GM19397 (cell line): ENCODE results near the gene DCAF10.
"Not testable (repeated sequence)": the region's sequence is repeated elsewhere in the genome, so short reads cannot be mapped to it uniquely, and the experiment has no call there.

Experiments used
- ATAC-seq: cut with Tn5 transposase; IDR thresholded peaks from one replicate; pipeline ENCODE4 v1.9.1; 2021; ENCODE audit warnings: mild to moderate bottlenecking, moderate library complexity; ENCODE audit not compliant: unreplicated experiment

Gene DCAF10, protein sequence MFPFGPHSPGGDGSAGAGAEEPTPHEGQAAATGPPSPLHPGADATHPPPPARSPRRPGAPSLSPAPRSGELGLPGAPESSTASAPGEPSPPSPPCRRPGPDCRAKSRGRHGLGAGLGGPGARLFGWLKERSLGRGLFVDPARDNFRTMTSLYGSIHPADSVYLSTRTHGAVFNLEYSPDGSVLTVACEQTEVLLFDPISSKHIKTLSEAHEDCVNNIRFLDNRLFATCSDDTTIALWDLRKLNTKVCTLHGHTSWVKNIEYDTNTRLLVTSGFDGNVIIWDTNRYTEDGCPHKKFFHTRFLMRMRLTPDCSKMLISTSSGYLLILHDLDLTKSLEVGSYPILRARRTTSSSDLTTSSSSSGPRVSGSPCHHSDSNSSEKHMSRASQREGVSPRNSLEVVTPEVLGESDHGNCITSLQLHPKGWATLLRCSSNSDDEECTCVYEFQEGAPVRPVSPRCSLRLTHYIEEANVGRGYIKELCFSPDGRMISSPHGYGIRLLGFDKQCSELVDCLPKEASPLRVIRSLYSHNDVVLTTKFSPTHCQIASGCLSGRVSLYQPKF

DNA sequence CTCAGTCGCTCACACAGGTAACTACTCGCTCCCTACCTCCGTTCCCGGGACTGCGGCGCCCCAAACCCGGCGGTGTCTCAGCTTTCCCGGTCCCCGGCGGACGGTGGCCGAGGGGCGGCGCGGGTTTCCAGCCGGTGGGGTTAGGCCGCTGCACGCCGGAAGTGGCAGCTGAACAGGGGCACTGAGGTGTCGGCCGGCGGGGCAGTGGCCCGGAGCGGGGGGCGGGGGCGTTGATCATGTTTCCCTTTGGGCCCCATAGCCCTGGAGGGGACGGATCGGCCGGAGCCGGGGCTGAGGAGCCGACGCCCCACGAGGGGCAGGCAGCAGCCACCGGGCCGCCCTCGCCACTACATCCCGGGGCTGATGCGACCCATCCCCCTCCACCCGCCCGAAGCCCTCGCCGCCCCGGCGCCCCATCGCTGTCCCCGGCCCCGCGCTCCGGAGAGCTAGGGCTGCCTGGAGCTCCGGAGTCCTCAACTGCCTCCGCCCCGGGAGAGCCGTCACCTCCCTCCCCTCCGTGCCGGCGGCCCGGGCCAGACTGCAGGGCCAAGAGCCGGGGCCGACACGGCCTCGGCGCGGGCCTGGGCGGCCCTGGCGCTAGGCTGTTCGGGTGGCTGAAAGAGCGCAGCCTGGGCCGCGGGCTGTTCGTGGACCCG, at the start of gene DCAF10:
DCAF10 (plus strand) TSS at position 167 of the 656 bp plus-strand sequence; CDS start at position 237, 70 bp downstream.
- peak; percentile 73 for ATAC-seq

DNA sequence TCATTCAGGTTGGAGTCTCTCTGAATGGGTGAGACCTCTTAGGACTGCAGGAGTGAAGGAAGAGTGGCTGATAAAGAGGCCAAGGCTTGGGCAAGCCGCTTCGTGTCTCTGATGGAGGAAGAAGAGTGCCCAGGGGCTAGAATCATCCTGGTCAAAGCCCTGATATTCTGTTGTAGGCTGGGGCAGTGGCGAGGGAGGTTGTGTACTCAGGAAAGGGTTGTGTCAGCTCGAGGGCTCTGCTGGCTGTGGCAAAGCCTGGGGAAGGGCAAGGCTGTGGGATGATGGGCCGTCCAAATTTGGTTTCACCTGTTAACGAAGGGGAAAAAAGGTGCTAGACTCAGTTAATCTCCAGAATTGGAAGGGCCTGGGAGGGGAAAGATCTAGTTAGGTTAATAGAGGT, 49.4 kb upstream of the DCAF10 start:
- ATAC-seq = no peak

- ATAC-seq = not testable (repeated sequence)
These were observed 48.9 kb upstream of the DCAF10 start for GRCh38 chr9:37751704-37752103.

DNA sequence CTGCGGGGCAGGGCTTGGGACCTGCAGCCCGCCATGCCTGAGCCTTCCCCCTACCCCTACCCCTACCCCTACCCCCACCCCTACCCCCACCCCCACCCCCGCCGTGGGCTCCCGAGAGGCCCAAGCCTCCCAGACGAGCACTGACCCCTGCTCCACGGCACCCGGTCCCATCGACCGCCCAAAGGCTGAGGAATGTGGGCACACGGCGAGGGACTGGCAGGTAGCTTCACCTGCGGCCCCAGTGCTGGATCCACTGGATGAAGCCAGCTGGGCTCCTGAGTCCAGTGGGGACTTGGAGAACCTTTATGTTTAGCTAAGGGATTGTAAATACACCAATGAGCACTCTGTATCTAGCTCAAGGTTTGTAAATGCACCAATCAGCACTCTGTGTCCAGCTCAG, 48.5 kb upstream of the DCAF10 start:
- not testable (repeated sequence) for ATAC-seq

GRCh38 chr9:37752642-37753488, 47.7 kb upstream of the DCAF10 start:
- no peak for ATAC-seq

GRCh38 chr9:37753489-37754190, 47.0 kb upstream of the DCAF10 start, which contains the start of gene TRMT10B:
TSS of gene TRMT10B (plus strand) at chr9:37753805. CDS start at chr9:37761932, 8,127 bp downstream.
- peak; percentile 90 for ATAC-seq

DNA sequence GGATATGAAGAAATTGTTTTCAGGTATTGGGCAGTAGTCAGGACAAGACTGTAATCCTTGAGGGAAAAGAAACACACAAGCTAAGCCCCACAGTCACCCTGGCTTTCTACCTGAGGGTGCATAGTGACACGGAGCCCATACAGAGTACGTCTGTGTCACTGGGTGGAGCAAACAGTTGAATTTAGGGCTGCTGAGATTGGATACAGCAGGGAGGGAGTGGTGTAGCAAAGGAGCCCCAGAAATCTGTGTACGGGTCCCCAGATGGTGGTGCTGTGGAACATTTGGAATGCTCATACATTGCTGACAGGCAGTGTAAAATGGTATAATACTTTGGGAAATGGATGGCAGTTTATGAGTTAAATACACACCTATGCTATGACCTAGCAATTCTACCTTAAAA, 41.9 kb upstream of the DCAF10 start:
- no peak for ATAC-seq

- ATAC-seq = no peak
These were observed 40.0 kb upstream of the DCAF10 start for GRCh38 chr9:37760416-37761161.

- ATAC-seq = no peak
These were observed 39.1 kb upstream of the DCAF10 start for GRCh38 chr9:37761511-37761910.

- ATAC-seq = not testable (repeated sequence)
These were observed 35.3 kb upstream of the DCAF10 start for GRCh38 chr9:37765263-37765662.

GRCh38 chr9:37769306-37769705, 31.3 kb upstream of the DCAF10 start:
- ATAC-seq = no peak

- ATAC-seq = no peak
These were observed 30.6 kb upstream of the DCAF10 start for GRCh38 chr9:37769995-37770394.

DNA sequence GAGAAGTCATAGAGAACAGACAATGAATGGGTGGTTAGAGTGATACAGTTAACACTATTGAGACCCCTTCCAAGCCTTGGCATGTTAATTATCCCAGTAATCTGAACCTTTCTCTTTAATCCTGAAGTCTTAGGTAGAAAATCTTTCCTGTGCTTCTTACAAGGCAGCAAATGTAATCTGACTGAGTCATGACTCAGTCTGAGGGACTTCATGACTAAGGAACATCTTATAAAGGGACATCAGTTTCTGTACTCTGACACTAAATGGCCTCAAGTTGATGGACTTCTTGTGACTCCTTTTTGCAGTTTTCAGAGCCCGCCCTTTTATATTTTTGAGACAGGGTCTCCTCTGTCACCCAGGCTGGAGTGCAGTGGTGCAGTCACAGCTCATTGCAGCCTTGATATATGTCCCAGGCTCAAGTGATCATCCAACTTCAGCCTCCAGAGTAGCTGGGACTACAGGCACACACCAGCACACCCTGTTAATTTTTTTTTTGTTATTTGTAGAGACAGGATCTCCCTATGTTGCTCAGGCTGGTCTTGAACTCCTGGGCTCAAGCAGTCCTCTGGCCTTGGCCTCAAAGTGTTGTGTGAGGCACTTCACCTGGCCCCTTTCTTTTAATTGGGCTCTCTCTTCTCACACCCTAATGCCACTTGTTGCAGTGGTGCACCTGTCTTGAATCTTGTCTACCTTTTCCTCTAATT, 25.2 kb upstream of the DCAF10 start:
- no peak for ATAC-seq

- no peak for ATAC-seq
These were observed 24.3 kb upstream of the DCAF10 start for GRCh38 chr9:37776328-37776727.

DNA sequence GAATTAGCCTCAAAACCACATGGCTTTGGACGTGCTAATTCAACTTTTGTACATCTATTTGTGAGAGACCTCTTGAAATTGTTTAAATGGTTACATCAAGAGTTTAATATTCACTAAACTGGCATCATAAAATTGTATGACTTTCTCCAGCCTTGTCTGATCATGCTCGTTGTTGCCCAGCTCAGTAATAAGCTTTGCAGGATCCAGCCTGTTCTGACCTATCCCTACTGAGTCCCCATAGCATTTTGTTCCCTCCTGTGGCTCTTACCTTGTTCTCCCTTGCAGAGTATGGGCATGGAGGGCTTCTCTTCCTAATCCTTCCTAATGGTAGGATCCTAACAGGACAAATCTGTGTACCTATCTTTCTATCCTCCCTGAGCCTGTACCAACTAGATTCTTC, 22.1 kb upstream of the DCAF10 start:
- ATAC-seq = no peak

- no peak for ATAC-seq
These were observed 16.3 kb upstream of the DCAF10 start for GRCh38 chr9:37784291-37784615.

- peak; percentile 94 for ATAC-seq
These were observed 15.7 kb upstream of the DCAF10 start, which contains the start of gene EXOSC3 for GRCh38 chr9:37784616-37785483. TSS of gene EXOSC3 (minus strand) at chr9:37785064. CDS start at chr9:37785044, 20 bp downstream.

- ATAC-seq = no peak
These were observed 13.5 kb upstream of the DCAF10 start for GRCh38 chr9:37787059-37787458.
